ENCODE results near the gene DSCAML1.

The DSCAML1 gene

GRCh38 chr11:117603932-117604331 is 193.1 kb downstream of the DSCAML1 start:
- Mint-ChIP-seq H3K27ac (no peak overlapping the region), H3K4me3 (no peak overlapping the region), H3K36me3 (no peaks in the 10 kb centered on the region), H3K4me1 (peaks cover 3% of the 10 kb centered on the region), H3K9me3 (no peaks in the 10 kb centered on the region), H3K27me3 (peaks cover 3% of the 10 kb centered on the region)
- no peak for DNase-seq (ENCODE audit: low spot score in 2 of 2)
- ATAC-seq (ENCODE audit: low read depth): no peak

GRCh38 chr11:117601006-117601708 is 195.9 kb downstream of the DSCAML1 start:
- Mint-ChIP-seq H3K36me3 (no peaks in the 10 kb centered on the region), H3K4me1 (no peaks in the 10 kb centered on the region), H3K27me3 (peaks cover 6% of the 10 kb centered on the region), H3K9me3 (no peaks in the 10 kb centered on the region), H3K27ac (no peak overlapping the region), H3K4me3 (no peak overlapping the region)
- no peak for ATAC-seq (ENCODE audit: low read depth)
- no peak for DNase-seq (ENCODE audit: low spot score in 2 of 2)

GRCh38 chr11:117600234-117600783 is 196.7 kb downstream of the DSCAML1 start:
- Mint-ChIP-seq H3K9me3 (no peaks in the 10 kb centered on the region), H3K4me3 (no peak overlapping the region), H3K27me3 (peaks cover 4% of the 10 kb centered on the region), H3K36me3 (no peaks in the 10 kb centered on the region), H3K4me1 (no peaks in the 10 kb centered on the region), H3K27ac (no peak overlapping the region)
- no peak for DNase-seq (ENCODE audit: low spot score in 2 of 2)
- no peak for ATAC-seq (ENCODE audit: low read depth)

GRCh38 chr11:117597071-117597470 is 199.9 kb downstream of the DSCAML1 start:
- no peak overlapping the region for H3K4me3 Mint-ChIP-seq
- H3K9me3 Mint-ChIP-seq: no peaks in the 10 kb centered on the region
- peaks cover 8% of the 10 kb centered on the region for H3K27me3 Mint-ChIP-seq
- ATAC-seq (ENCODE audit: low read depth) (no peak), DNase-seq (ENCODE audit: low spot score in 2 of 2) (no peak)
- no peaks in the 10 kb centered on the region for H3K36me3 Mint-ChIP-seq
- no peaks in the 10 kb centered on the region for H3K4me1 Mint-ChIP-seq
- no peak overlapping the region for H3K27ac Mint-ChIP-seq

GRCh38 chr11:117595440-117595839 is 201.6 kb downstream of the DSCAML1 start:
- Mint-ChIP-seq H3K4me1 (no peaks in the 10 kb centered on the region), H3K27ac (no peak overlapping the region), H3K4me3 (no peak overlapping the region), H3K9me3 (no peaks in the 10 kb centered on the region), H3K27me3 (peaks cover 9% of the 10 kb centered on the region), H3K36me3 (no peaks in the 10 kb centered on the region)
- DNase-seq (ENCODE audit: low spot score in 2 of 2) (no peak), ATAC-seq (ENCODE audit: low read depth) (no peak)

GRCh38 chr11:117594721-117595120 is 202.3 kb downstream of the DSCAML1 start:
- no peak overlapping the region for H3K27ac Mint-ChIP-seq
- DNase-seq (ENCODE audit: low spot score in 2 of 2): no peak
- H3K4me1 Mint-ChIP-seq: no peaks in the 10 kb centered on the region
- no peak overlapping the region for H3K4me3 Mint-ChIP-seq
- no peak for ATAC-seq (ENCODE audit: low read depth)
- H3K36me3 Mint-ChIP-seq: no peaks in the 10 kb centered on the region
- H3K27me3 Mint-ChIP-seq: peaks cover 9% of the 10 kb centered on the region
- no peaks in the 10 kb centered on the region for H3K9me3 Mint-ChIP-seq

GRCh38 chr11:117593065-117593464 is 204.0 kb downstream of the DSCAML1 start:
- no peaks in the 10 kb centered on the region for H3K36me3 Mint-ChIP-seq
- H3K4me3 Mint-ChIP-seq: no peak overlapping the region
- H3K9me3 Mint-ChIP-seq: no peaks in the 10 kb centered on the region
- peaks cover 10% of the 10 kb centered on the region for H3K27me3 Mint-ChIP-seq
- ATAC-seq (ENCODE audit: low read depth): no peak
- no peak overlapping the region for H3K27ac Mint-ChIP-seq
- no peaks in the 10 kb centered on the region for H3K4me1 Mint-ChIP-seq
- no peak for DNase-seq (ENCODE audit: low spot score in 2 of 2)

GRCh38 chr11:117591316-117592039 is 205.5 kb downstream of the DSCAML1 start:
- Mint-ChIP-seq H3K4me3 (no peak overlapping the region), H3K27me3 (peaks cover 8% of the 10 kb centered on the region), H3K36me3 (no peaks in the 10 kb centered on the region), H3K27ac (no peak overlapping the region), H3K9me3 (no peaks in the 10 kb centered on the region), H3K4me1 (no peaks in the 10 kb centered on the region)
- DNase-seq (ENCODE audit: low spot score in 2 of 2) (no peak), ATAC-seq (ENCODE audit: low read depth) (no peak)

- peaks cover 8% of the 10 kb centered on the region for H3K27me3 Mint-ChIP-seq
- peaks cover 3% of the 10 kb centered on the region for H3K4me1 Mint-ChIP-seq
- no peaks in the 10 kb centered on the region for H3K36me3 Mint-ChIP-seq
- DNase-seq (ENCODE audit: low spot score in 2 of 2): no peak
- H3K27ac Mint-ChIP-seq: no peak overlapping the region
- H3K4me3 Mint-ChIP-seq: no peak overlapping the region
- ATAC-seq (ENCODE audit: low read depth): no peak
- no peaks in the 10 kb centered on the region for H3K9me3 Mint-ChIP-seq
Measured at GRCh38 chr11:117589063-117589462, 208.0 kb downstream of the DSCAML1 start.

GRCh38 chr11:117588166-117588810 is 208.7 kb downstream of the DSCAML1 start:
- no peaks in the 10 kb centered on the region for H3K36me3 Mint-ChIP-seq
- peaks cover 3% of the 10 kb centered on the region for H3K4me1 Mint-ChIP-seq
- peaks cover 12% of the 10 kb centered on the region for H3K27me3 Mint-ChIP-seq
- no peak overlapping the region for H3K27ac Mint-ChIP-seq
- ATAC-seq (ENCODE audit: low read depth) (no peak), DNase-seq (ENCODE audit: low spot score in 2 of 2) (no peak)
- no peaks in the 10 kb centered on the region for H3K9me3 Mint-ChIP-seq
- H3K4me3 Mint-ChIP-seq: no peak overlapping the region

- H3K4me3 Mint-ChIP-seq: no peak overlapping the region
- no peaks in the 10 kb centered on the region for H3K9me3 Mint-ChIP-seq
- ATAC-seq (ENCODE audit: low read depth) (no peak), DNase-seq (ENCODE audit: low spot score in 2 of 2) (no peak)
- no peak overlapping the region for H3K27ac Mint-ChIP-seq
- peaks cover 3% of the 10 kb centered on the region for H3K4me1 Mint-ChIP-seq
- H3K36me3 Mint-ChIP-seq: no peaks in the 10 kb centered on the region
- peaks cover 14% of the 10 kb centered on the region for H3K27me3 Mint-ChIP-seq
Measured at GRCh38 chr11:117587416-117587815, 209.6 kb downstream of the DSCAML1 start.

- no peak overlapping the region for H3K27ac Mint-ChIP-seq
- H3K9me3 Mint-ChIP-seq: no peaks in the 10 kb centered on the region
- DNase-seq (ENCODE audit: low spot score in 2 of 2) (no peak), ATAC-seq (ENCODE audit: low read depth) (no peak)
- H3K4me3 Mint-ChIP-seq: no peak overlapping the region
- H3K27me3 Mint-ChIP-seq: peaks cover 16% of the 10 kb centered on the region
- H3K4me1 Mint-ChIP-seq: peaks cover 3% of the 10 kb centered on the region
- H3K36me3 Mint-ChIP-seq: no peaks in the 10 kb centered on the region
Measured at GRCh38 chr11:117586392-117586791, 210.6 kb downstream of the DSCAML1 start.

- peaks cover 15% of the 10 kb centered on the region for H3K27me3 Mint-ChIP-seq
- H3K27ac Mint-ChIP-seq: no peak overlapping the region
- DNase-seq (ENCODE audit: low spot score in 2 of 2): no peak
- no peak overlapping the region for H3K4me3 Mint-ChIP-seq
- H3K36me3 Mint-ChIP-seq: no peaks in the 10 kb centered on the region
- peaks cover 3% of the 10 kb centered on the region for H3K4me1 Mint-ChIP-seq
- ATAC-seq (ENCODE audit: low read depth): no peak
- H3K9me3 Mint-ChIP-seq: no peaks in the 10 kb centered on the region
Measured at GRCh38 chr11:117585631-117586030, 211.4 kb downstream of the DSCAML1 start.

All from memory B cell (primary cell).